ENCODE results near the gene POLR3B.

DNA sequence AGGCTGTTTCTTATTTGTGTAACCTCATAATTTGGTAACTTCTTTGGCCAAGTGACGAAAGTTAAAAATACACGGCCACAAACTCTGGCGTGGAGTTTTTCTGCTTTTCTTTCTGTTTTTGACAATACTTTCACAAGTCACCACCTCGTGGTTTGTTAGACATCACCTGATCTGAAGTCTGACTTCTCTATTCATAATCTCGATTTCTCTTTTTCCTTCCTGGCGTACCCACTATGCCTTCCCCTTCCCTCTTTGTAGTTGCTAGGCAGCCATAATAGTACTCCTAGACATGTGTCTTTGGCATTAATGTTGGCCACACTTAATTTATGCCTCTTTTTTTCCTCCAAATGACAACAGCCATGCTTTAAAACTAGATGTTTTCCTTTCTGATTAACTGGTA lies 97.6 kb downstream of the POLR3B start:
- TF ChIP-seq EP300 (IDR thresholded peaks at IDR 0.05), result no peak
- TF ChIP-seq, protein P1, sequence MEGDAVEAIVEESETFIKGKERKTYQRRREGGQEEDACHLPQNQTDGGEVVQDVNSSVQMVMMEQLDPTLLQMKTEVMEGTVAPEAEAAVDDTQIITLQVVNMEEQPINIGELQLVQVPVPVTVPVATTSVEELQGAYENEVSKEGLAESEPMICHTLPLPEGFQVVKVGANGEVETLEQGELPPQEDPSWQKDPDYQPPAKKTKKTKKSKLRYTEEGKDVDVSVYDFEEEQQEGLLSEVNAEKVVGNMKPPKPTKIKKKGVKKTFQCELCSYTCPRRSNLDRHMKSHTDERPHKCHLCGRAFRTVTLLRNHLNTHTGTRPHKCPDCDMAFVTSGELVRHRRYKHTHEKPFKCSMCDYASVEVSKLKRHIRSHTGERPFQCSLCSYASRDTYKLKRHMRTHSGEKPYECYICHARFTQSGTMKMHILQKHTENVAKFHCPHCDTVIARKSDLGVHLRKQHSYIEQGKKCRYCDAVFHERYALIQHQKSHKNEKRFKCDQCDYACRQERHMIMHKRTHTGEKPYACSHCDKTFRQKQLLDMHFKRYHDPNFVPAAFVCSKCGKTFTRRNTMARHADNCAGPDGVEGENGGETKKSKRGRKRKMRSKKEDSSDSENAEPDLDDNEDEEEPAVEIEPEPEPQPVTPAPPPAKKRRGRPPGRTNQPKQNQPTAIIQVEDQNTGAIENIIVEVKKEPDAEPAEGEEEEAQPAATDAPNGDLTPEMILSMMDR (IDR thresholded peaks at IDR 0.05), result no peak
- no peak for TF ChIP-seq POLR2AphosphoS5 (IDR thresholded peaks at IDR 0.05)
